H54 (cell line): Measurements from ENCODE around the gene PFKL.

Source experiments
- DNase-seq: peaks from one replicate; pipeline ENCODE4 v3.0.0; 2011; ENCODE audit warnings: low spot score, mixed read lengths; ENCODE audit not compliant: insufficient read length
- FAIRE-seq: peaks from 3 replicates; lab custom pipeline; 2011; peaks lifted over from hg19 to GRCh38; lab: Jason Lieb, UNC
- POLR2A ChIP-seq: IDR thresholded peaks from 2 replicates; pipeline ENCODE4 v1.6.1; 2011; ENCODE audit warnings: low read depth, mild to moderate bottlenecking, low read length

Gene PFKL

GRCh38 chr21:44376606-44377005, 76.8 kb downstream of the PFKL start:
- no peak for TF ChIP-seq POLR2A
- FAIRE-seq (no peak), DNase-seq (no peak)
